CD4-positive, alpha-beta T cell treated with Interleukin-4 for 4 hours (primary cell): ENCODE data around the gene CELF4.

Experiments
- DNase-seq: peaks from one replicate; pipeline ENCODE4 v3.0.0-alpha.2; 2020

CELF4 gene

GRCh38 chr18:37521510-37522465 is 43.8 kb downstream of the CELF4 start:
- no peak for DNase-seq

- DNase-seq: no peak
These were observed 45.1 kb downstream of the CELF4 start for GRCh38 chr18:37520508-37520907.

GRCh38 chr18:37519510-37520135 is 46.0 kb downstream of the CELF4 start:
- DNase-seq: no peak

GRCh38 chr18:37516361-37516853 is 49.2 kb downstream of the CELF4 start:
- DNase-seq: no peak

GRCh38 chr18:37514953-37515352 is 50.6 kb downstream of the CELF4 start:
- DNase-seq: no peak

GRCh38 chr18:37512400-37512799 is 53.2 kb downstream of the CELF4 start:
- no peak for DNase-seq

GRCh38 chr18:37511721-37512298 is 53.8 kb downstream of the CELF4 start:
- DNase-seq: no peak

GRCh38 chr18:37509600-37509999 is 56.0 kb downstream of the CELF4 start:
- DNase-seq: no peak

- DNase-seq: no peak
These were observed 57.4 kb downstream of the CELF4 start for GRCh38 chr18:37508207-37508606.

- no peak for DNase-seq
These were observed 58.4 kb downstream of the CELF4 start for GRCh38 chr18:37507239-37507638.

- no peak for DNase-seq
These were observed 59.6 kb downstream of the CELF4 start for GRCh38 chr18:37506001-37506400.

GRCh38 chr18:37505321-37505720 is 60.3 kb downstream of the CELF4 start:
- no peak for DNase-seq

- DNase-seq: no peak
These were observed 63.0 kb downstream of the CELF4 start for GRCh38 chr18:37502601-37503000.

GRCh38 chr18:37502036-37502435 is 63.6 kb downstream of the CELF4 start:
- DNase-seq: no peak

GRCh38 chr18:37501136-37501535 is 64.5 kb downstream of the CELF4 start:
- no peak for DNase-seq

GRCh38 chr18:37499913-37500312 is 65.7 kb downstream of the CELF4 start:
- no peak for DNase-seq

GRCh38 chr18:37499044-37499443 is 66.6 kb downstream of the CELF4 start:
- DNase-seq: no peak

- no peak for DNase-seq
These were observed 67.6 kb downstream of the CELF4 start for GRCh38 chr18:37497853-37498518.

- DNase-seq: no peak
These were observed 69.0 kb downstream of the CELF4 start for GRCh38 chr18:37496568-37496967.

- no peak for DNase-seq
These were observed 70.2 kb downstream of the CELF4 start for GRCh38 chr18:37495354-37495753.

GRCh38 chr18:37494406-37494805 is 71.2 kb downstream of the CELF4 start:
- no peak for DNase-seq

GRCh38 chr18:37493352-37493935 is 72.2 kb downstream of the CELF4 start:
- no peak for DNase-seq

GRCh38 chr18:37492952-37493351 is 72.6 kb downstream of the CELF4 start:
- DNase-seq: no peak
